Measurements from ENCODE around the gene MESD.

MESD gene

GRCh38 chr15:80957556-80957955 lies 32.1 kb downstream of the MESD start:
- no peak for DNase-seq

DNA sequence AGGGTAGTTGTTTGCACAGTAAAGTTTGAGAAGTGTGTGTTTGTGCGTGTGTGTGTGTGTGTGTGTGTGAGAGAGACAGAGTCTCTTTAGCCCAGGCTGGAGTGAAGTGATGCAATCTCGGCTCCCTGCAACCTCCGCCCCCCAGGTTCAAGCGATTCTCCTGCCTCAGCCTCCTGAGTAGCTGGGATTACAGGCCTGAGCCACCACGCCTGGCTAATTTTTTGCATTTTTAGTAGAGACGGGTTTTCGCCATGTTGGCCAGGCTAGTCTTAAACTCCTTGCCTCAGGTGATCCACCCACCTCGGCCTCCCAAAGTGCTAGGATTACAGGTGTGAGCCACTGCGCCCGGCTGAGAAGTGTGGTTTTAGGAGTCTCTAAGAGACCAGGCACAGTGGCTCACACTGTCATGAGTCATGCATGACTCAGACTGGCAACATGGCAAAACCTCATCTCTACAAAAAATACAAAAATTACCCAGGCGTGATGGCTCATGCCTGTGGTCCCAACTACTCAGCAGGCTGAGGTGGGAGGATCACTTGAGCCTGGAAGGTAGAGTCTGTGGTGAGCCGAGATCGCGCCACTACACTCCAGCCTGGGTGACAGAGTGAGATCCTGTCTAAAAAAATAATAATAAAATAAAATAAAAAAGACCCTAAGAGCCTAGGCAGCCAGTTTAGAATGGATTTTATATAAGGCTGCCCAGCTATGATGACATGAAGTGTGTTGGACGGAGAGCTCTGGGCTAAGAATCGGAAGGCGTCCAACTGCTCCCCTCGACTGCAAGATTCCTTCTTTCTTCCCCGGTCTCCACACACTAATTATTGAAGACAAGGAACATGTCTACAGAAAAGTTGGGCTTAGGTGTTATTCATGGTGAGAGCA lies 33.8 kb downstream of the MESD start:
- peak; percentile 80 for DNase-seq

- no peak for DNase-seq
Measured at GRCh38 chr15:80953953-80954778, 35.5 kb downstream of the MESD start.

DNA sequence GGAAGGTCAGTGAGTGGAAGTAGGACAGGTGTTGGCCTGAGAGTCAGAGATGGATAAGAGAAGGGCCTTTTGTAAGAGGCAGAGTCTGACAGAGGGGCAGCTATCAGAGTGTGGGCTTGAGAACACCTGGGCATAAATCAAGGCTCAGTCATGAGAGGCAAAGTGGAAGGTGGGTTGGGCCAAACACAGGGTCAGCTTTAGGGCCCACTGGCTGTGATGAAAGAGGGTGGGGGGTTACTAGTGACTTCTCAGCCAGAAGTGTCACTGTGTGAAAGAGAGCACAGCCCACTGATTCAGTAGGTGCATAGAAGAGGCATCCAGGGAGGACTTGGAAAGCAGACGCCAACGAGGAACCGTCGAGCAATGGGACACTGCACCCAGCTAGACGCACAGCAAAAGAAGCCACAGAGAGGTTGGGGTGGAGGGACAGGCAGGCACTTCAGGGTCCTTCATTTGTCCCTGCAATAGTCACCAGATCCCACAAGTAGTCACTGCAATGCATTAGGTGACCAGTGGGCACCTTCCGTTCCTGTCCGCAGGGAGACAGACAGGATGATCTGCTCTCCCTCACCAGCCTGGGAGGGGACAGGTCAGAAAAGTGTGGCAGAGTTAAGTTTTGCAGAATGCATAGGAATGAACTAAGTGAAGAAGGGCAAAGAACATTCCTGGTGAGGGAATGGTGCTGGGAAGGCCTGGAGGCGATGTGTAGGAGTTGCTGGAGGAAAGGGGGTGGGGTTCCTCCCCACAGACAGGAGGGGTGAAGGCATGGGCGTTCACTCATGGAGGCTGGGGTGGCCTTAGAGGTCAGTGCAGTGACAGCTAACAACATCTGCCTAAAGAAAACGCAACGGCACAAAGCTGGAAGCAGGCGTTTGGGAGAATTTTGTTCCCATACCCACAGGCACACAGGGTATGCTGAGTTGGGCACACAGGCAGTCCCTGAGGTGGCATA lies 36.3 kb downstream of the MESD start:
- no peak for DNase-seq

DNA sequence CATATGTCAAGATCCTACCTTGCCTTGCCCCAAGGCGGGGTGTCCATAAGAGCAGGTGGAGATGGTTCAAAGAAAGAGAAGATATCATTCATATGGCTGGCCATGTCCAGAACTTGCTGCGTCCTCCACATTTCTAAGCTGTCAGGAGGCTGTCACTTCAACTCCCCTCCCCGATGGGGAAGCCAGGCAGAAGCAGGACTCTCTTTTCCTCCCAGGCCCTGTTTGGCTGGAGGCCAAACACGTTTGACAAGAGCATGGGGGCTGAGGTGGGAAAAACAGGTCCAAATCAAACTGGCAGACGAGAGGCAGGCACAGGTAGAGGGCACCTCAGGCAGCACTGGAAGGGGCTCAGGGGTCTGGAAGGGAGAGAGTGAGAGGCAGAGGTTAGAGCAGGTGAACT lies 37.7 kb downstream of the MESD start:
- DNase-seq = no peak

DNA sequence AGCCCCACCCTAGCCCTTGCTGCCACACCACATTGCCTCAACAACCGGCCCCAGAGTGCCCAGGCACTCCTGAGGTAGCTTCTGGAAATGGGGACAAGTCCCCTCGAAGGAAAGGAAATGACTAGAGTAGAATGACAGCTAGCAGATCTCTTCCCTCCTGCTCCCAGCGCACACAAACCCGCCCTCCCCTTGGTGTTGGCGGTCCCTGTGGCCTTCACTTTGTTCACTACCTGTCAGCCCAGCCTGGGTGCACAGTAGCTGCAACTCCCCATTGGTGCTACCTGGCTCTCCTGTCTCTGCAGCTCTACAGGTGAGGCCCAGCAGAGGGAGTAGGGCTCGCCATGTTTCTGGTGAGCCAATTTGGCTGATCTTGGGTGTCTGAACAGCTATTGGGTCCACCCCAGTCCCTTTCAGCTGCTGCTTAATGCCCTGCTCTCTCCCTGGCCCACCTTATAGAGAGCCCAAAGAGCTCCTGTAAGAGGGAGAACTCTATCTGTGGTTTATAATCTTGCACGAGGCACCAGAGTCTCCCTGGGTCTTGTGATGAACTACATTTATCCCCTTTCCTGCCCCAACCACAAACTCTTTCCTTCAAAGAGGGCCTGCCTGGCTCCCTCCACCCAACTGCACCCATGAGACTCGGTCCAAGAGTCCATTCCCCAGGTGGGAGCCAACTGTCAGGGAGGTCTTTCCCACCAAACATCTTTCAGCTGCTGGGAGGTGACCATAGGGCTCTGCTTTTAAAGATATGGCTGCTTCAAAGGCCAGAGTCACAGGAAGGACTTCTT lies 39.1 kb downstream of the MESD start:
- no peak for DNase-seq

DNA sequence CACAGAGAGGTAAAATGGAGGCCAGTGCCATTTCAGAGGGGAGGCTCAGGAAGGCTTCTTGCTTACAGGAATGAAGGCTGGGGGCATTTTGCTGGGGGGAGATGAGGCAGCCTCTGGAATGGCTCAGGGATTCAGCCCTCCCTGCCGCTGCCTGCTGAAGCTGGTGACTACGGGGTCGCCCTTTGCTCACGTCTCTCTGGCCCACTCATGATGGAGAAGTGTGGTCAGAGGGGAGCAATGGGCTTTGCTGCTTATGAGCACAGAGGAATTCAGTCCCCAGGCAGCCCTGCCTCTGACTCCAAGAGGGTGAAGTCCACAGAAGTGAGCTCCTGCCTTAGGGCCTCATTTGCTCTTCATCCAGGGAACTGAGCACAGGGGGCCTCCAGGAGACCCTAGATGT lies 39.9 kb downstream of the MESD start:
- no peak for DNase-seq

- DNase-seq = no peak
Measured at GRCh38 chr15:80948651-80949292, 40.8 kb downstream of the MESD start.

DNA sequence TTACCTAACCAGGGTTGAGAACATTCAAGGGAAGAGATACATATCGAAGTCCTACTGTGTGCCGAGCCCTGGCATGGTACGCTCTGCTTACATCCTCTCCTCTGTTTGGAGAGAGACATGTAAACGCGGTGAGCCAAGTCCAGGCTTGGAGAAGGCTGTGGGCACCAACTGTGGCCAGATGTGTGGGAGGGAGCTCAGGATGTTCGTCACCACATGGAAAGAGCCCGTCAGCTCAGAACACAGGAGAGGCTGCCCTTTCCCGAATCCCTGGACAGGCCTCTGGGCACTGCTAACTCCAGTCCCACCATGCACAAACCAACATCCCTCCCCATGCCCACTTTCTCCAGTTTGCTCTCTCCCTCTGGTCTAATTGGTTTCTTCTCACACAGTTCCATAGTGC lies 43.0 kb downstream of the MESD start:
- no peak for DNase-seq

DNA sequence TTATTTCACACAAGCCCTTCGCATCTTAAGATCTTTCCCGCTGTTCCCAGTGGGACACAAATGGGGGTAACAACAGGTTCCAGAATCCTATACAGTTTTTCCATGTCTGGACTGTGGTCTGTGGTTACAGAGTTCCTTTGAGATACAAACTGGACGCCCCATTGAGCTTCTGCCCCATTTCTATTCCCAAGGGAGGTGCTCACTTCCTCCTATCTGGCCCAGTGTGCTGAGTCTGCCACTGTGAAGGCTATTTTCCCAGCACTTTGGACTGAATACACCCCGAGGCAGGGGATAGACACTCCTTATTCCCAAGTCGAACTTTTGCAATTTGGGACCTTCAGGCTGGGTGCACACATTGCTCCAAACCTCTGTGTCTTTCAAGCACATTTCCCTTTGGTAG lies 44.0 kb downstream of the MESD start:
- no peak for DNase-seq

DNA sequence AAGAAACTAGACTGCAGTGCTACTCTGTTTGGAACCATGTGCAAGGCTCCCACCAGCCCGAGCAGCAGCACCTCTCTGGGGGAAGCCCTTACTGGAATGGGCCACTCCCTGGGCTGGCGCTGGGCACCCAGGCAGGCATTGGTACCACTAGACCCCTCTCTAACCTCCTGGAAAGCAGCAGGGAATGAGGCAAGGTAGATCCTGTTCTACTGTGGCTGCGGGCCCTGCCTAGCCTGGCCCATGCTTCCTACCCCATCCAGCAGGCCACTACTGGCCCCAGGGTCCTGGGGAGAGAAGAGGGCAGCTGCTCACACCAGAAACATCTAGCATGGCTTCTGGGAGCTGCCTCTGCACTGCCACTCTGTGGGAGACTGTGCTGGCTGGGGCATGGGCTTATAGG lies 44.8 kb downstream of the MESD start:
- no peak for DNase-seq

GRCh38 chr15:80942746-80943565 lies 46.7 kb downstream of the MESD start:
- DNase-seq = no peak

GRCh38 chr15:80942266-80942665 lies 47.4 kb downstream of the MESD start:
- DNase-seq = no peak

DNA sequence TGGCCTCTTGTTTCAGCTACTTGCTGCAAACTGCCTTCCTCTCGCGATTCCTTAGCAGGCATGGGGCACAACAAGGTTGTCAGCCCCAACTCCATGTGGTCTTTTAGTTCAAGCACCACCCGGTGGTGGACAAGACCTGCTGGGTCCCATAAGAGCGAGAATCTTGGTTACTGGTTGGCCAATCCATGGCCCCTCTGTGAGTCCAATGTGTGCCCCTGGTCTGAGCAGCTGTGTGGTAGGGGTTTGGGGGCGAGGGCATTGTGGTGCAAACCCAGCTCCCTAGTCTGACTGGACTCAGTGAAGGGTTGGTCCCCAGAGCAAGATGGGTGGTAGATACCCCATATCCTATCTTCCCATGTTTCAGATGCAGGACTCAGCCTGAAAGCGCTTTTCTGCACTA lies 48.8 kb downstream of the MESD start:
- no peak for DNase-seq

DNA sequence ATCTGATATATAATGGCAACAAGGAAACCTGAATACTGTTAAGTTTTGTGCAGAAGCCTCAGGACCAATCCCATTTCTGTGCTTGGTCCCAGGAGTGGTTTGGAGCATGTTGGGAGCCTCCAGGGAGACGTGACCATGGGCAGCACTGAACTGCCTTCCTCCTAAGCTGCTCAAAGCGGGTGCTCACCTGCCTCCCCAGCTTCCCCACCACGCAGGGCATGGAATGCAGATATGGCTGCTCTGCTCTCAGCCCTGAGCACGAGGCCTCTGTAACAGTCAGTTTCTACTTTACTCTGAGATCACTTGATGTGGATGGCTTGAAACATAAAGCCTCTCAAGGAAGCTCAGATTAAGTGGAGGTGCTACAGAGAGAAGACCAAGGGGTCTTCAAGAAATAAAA lies 49.3 kb downstream of the MESD start:
- DNase-seq = no peak

GRCh38 chr15:80939216-80939615 lies 50.4 kb downstream of the MESD start:
- no peak for DNase-seq

GRCh38 chr15:80937718-80938117 lies 51.9 kb downstream of the MESD start:
- no peak for DNase-seq

DNA sequence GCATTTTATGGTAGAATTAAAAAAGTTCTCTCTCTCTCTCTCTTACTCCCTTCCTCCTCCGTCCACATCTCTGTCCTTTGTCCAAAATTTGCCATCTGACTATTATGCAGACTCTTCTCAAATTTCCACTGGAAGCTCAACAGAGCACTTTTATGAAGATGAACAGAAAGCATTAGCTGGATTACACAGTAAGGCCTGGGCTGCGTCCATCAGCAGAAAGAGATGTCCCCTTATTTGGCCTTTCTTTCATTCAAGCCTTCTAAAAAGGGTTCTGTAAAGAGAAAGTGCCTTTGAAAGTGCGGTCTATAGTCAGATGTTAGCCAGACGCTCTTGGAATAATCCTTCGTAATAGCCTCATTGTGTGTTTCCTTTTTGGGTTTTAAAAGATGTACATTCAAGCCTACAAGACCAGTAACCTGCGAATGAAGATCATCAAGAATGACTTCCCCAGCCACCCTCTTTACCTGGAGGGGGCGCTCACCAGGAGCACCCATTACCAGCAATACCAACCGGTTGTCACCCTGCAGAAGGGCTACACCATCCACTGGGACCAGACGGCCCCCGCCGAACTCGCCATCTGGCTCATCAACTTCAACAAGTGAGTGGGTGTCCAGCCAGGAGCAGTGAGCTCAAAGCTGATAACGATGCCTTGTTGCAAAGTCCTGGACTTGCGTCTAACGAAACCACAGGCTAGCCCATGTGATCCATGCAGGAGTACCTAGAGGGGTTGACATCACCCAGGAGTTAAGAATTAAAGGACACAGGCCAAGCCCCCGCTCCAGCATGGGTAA lies 53.1 kb downstream of the MESD start:
- DNase-seq = no peak

DNA sequence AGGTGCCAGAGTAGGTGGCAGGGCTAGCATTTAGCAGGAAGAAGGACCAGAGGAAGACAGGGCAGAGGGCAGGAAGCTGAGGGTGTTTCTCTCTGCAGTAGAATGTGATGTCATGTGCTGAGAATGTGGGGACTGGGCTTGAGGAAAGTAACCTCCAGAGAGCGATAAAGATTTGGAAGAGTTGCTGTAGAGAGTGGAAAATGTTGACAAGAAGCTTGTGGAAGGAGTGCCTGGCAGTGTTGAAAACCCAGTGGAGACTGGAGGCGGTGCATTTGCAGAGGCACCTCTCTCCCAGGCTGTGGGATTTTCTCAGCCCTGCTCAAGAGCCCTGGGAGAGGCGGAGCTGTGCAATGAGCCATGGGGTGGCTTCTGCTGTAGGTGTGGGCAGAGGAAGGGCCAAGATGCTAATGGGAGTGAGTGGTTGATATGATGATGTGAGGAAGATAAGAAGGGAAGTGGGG lies 54.8 kb downstream of the MESD start:
- DNase-seq = no peak

DNA sequence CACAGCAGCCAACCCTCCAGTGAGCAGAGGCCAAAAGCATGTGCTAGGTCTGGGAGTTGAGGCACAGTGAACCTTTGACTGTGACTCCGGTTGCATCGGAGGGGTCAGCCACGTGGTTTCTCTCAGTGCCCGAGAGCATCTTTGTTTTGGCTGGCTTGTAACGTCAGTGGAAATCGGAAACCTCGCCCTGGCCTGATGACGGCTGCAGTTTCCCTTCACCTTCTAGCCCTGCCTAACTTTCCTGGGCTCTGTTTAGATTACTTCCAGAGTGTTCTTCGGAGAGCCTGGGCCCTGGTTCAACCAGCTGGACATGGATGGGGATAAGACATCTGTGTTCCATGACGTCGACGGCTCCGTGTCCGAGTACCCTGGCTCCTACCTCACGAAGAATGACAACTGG lies 56.6 kb downstream of the MESD start:
- no peak for DNase-seq
